K562 (cell line): ENCODE measurements around the gene ZNF593OS. TPM values are rescaled to one million over a fixed set of nuclear protein-coding genes. Genes with fewer than 3 reads are reported as not detected.

Experiments used
- ATF1 ChIP-seq, 2 experiments: fragments of 450-650 bp in 1 of 2; IDR thresholded peaks; 2 replicates each; pipeline ENCODE4 v1.6.1; 2016; ENCODE audit warnings: missing compliant biosample characterization in 1 of 2, missing genetic modification characterization in 1 of 2
- BRD4 ChIP-seq: fragments of 200-600 bp; sonication (generic); IDR thresholded peaks from 2 replicates; pipeline ENCODE4 v1.6.1; 2017; ENCODE audit warnings: inconsistent platforms
- HDAC3 ChIP-seq: fragments of 450-650 bp; IDR thresholded peaks from 2 replicates; pipeline ENCODE4 v1.6.1; 2018; ENCODE audit warnings: borderline replicate concordance, mild to moderate bottlenecking, moderate library complexity; ENCODE audit not compliant: partially characterized antibody
- MBD2 ChIP-seq: sonication (generic); IDR thresholded peaks from 2 replicates; pipeline ENCODE4 v1.6.1; 2016; ENCODE audit warnings: low read depth, borderline replicate concordance
- PCBP2 ChIP-seq: fragments of 200-400 bp; formaldehyde crosslinking; IDR thresholded peaks from 2 replicates; pipeline ENCODE4 v1.6.1; 2018; ENCODE audit warnings: low read length, low read depth, mild to moderate bottlenecking, moderate library complexity; ENCODE audit not compliant: poor library complexity, severe bottlenecking
- RCOR1 ChIP-seq, 2 experiments: IDR thresholded peaks; 2 replicates each; pipeline ENCODE4 v1.6.1; 2012; ENCODE audit warnings: low read depth in 2 of 2, low read length in 2 of 2, borderline replicate concordance in 1 of 2, improper control_type of control experiment in 1 of 2
- SOX6 ChIP-seq: fragments of 450-650 bp; IDR thresholded peaks from 2 replicates; pipeline ENCODE4 v1.6.1; 2014; ENCODE audit warnings: mild to moderate bottlenecking
- SRSF9 ChIP-seq: fragments of 200-400 bp; formaldehyde crosslinking; IDR thresholded peaks from 2 replicates; pipeline ENCODE4 v1.6.1; 2017; ENCODE audit warnings: low read depth, low read length, borderline replicate concordance
- ZSCAN32 ChIP-seq: fragments of 450-650 bp; formaldehyde crosslinking; IDR thresholded peaks from 2 replicates; pipeline ENCODE4 v1.4.0; 2020; ENCODE audit warnings: mild to moderate bottlenecking, moderate library complexity
- polyA plus RNA-seq, 8 experiments: library from polyadenylated mRNA; depleted of rRNA in 4 of 8; stranded (reverse) in 5 of 8; unstranded in 3 of 8; fragments of >200 nt; fragmentation: Nextera tagmentation in 2 of 8; fragmentation: Illumina TruSeq in 1 of 8; extraction: Ambion mirVana in 2 of 8; extraction: Trizol in 1 of 8; gene quantifications; 2 replicates each; pipeline versions ENCODE4 v1.2.1 to v1.2.3, GENCODE V29; 2011 to 2014; ENCODE audit warnings: inconsistent platforms in 1 of 8, missing spikeins in 1 of 8
- total RNA-seq, 7 experiments: library from RNA; depleted of rRNA in 6 of 7; stranded (reverse); fragments of >200 nt in 6 of 7; fragmentation: Illumina TruSeq in 2 of 7; extraction: Trizol in 2 of 7; gene quantifications; 2 replicates each; pipeline versions ENCODE4 v1.2.1 to v1.2.3, GENCODE V29; 2011 to 2021; ENCODE audit warnings: low replicate concordance in 1 of 7
- TF ChIP-seq, protein P1 (sequence below), 2 experiments: fragments of 450-650 bp; IDR thresholded peaks; 2 replicates each; pipeline ENCODE4 v1.6.1; 2016; ENCODE audit warnings: mild to moderate bottlenecking in 2 of 2, borderline replicate concordance in 1 of 2, low read depth in 1 of 2, moderate library complexity in 1 of 2
- TF ChIP-seq, protein P2 (sequence below): fragments of 450-650 bp; IDR thresholded peaks from 2 replicates; pipeline ENCODE4 v1.6.1; 2017; ENCODE audit warnings: mild to moderate bottlenecking, moderate library complexity
- TF ChIP-seq, protein P3 (sequence below): sonication (generic); IDR thresholded peaks from 2 replicates; pipeline ENCODE4 v1.6.1; 2016
- TF ChIP-seq, protein P4 (sequence below): fragments of 250-450 bp; sonication (Bioruptor Pico); IDR thresholded peaks from 2 replicates; pipeline ENCODE4 v1.8.0; 2022; ENCODE audit warnings: inconsistent platforms

Gene ZNF593OS
- total and polyA plus RNA-seq, 9 of the 15 experiments (the other 6 are each of a cell fraction or from before 2014, with no cell fraction given) = 0.24 to 0.27 TPM; not detected in 7

DNA sequence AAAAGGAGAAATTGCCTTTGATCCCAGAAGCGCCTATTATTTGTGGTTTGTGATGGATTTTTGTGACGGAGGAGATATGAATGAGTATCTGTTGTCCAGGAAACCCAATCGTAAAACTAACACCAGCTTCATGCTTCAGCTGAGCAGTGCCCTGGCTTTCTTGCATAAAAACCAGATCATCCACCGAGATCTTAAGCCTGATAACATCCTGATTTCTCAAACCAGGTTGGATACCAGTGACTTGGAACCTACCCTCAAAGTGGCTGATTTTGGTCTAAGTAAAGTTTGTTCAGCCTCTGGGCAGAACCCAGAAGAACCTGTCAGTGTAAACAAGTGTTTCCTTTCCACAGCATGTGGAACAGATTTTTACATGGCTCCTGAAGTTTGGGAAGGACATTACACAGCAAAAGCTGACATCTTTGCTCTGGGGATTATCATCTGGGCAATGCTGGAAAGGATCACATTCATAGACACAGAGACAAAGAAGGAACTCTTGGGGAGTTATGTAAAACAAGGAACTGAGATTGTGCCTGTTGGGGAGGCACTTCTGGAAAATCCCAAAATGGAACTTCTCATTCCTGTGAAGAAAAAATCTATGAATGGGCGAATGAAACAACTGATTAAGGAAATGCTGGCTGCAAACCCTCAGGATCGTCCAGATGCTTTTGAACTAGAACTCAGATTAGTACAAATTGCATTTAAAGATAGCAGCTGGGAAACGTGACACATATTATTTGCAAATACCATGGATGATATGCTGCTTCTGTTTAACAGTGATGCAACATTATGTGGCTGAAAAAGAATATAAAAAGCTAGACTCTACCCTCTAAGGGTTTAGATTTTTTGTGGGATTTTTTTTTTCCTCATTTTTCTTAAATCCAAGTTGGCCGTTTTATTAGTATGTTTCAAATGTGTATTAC lies 49.5 kb downstream of the ZNF593OS start (continued):
- TF ChIP-seq, protein P1, sequence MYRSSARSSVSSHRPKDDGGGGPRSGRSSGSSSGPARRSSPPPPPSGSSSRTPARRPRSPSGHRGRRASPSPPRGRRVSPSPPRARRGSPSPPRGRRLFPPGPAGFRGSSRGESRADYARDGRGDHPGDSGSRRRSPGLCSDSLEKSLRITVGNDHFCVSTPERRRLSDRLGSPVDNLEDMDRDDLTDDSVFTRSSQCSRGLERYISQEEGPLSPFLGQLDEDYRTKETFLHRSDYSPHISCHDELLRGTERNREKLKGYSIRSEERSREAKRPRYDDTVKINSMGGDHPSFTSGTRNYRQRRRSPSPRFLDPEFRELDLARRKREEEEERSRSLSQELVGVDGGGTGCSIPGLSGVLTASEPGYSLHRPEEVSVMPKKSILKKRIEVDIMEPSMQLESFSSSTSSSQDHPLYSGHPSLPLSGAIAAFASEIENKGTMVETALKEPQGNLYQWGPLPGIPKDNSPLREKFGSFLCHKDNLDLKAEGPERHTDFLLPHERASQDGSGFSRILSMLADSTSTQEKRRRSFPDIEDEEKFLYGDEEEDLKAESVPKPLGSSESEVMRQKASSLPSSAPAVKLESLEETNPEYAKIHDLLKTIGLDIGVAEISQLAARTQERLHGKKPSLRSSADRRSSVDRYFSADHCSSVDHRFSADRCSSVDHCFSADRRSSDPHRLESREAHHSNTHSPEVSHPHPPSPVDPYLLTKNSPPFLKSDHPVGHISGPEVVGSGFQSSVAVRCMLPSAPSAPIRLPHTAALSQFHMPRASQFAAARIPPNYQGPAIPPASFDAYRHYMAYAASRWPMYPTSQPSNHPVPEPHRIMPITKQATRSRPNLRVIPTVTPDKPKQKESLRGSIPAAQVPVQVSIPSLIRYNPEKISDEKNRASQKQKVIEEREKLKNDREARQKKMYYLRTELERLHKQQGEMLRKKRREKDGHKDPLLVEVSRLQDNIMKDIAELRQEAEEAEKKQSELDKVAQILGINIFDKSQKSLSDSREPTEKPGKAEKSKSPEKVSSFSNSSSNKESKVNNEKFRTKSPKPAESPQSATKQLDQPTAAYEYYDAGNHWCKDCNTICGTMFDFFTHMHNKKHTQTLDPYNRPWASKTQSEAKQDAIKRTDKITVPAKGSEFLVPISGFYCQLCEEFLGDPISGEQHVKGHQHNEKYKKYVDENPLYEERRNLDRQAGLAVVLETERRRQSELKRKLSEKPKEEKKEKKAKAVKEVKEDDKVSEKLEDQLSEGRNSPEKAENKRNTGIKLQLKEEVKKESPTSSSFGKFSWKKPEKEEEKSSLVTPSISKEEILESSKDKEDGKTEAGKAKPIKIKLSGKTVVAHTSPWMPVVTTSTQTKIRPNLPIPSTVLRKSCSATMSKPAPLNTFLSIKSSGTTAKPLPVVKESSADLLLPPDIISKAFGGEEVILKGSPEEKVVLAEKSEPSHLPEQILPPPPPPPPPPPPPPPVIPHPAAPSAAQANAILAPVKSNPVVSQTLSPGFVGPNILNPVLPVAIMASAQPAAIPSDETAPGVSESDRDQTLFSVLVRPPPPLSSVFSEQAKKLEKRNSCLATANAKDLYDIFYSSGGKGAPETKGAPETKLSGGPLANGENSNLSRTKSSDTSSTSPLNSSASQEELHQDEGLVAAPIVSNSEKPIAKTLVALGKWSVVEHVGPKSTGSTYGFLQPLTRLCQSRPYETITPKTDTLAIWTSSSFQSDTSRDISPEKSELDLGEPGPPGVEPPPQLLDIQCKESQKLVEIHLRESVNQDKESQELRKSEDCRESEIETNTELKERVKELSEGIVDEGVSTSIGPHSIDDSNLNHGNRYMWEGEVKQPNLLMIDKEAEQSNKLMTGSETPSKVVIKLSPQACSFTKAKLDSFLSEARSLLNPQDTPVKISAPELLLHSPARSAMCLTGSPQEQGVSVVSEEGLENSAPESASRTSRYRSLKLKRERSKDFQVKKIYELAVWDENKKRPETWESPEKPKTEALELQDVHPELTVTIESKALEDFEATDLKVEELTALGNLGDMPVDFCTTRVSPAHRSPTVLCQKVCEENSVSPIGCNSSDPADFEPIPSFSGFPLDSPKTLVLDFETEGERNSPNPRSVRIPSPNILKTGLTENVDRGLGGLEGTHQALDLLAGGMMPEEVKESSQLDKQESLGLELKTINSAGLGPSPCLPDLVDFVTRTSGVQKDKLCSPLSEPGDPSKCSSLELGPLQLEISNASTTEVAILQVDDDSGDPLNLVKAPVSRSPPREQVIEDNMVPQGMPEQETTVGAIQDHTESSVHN (IDR thresholded peaks at IDR 0.05; ENCODE audit: borderline replicate concordance in 1 of 2, low read depth in 1 of 2) = peak in 1 of 2 experiments; percentile 52; a peak in 1 of 4 replicates
- TF ChIP-seq SOX6 = peak; percentile 83
- no peak for TF ChIP-seq SRSF9
- TF ChIP-seq RCOR1 (IDR thresholded peaks at IDR 0.05; ENCODE audit: borderline replicate concordance in 1 of 2, low read depth in 2 of 2, low read length in 2 of 2) = peak in 1 of 2 experiments; percentile 53; a peak in 1 of 4 replicates
- TF ChIP-seq MBD2 = no peak
- TF ChIP-seq, protein P2, sequence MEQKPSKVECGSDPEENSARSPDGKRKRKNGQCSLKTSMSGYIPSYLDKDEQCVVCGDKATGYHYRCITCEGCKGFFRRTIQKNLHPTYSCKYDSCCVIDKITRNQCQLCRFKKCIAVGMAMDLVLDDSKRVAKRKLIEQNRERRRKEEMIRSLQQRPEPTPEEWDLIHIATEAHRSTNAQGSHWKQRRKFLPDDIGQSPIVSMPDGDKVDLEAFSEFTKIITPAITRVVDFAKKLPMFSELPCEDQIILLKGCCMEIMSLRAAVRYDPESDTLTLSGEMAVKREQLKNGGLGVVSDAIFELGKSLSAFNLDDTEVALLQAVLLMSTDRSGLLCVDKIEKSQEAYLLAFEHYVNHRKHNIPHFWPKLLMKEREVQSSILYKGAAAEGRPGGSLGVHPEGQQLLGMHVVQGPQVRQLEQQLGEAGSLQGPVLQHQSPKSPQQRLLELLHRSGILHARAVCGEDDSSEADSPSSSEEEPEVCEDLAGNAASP = no peak
- peak; percentile 35; the same call in 1 of the 2 replicates for TF ChIP-seq BRD4
- TF ChIP-seq, protein P3, sequence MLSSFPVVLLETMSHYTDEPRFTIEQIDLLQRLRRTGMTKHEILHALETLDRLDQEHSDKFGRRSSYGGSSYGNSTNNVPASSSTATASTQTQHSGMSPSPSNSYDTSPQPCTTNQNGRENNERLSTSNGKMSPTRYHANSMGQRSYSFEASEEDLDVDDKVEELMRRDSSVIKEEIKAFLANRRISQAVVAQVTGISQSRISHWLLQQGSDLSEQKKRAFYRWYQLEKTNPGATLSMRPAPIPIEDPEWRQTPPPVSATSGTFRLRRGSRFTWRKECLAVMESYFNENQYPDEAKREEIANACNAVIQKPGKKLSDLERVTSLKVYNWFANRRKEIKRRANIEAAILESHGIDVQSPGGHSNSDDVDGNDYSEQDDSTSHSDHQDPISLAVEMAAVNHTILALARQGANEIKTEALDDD = peak; percentile 59; the same call in 1 of the 2 replicates
- no peak for TF ChIP-seq ATF1 (CRISPR knock-in tag; IDR thresholded peaks at IDR 0.05)
- 0 out of 2 replicates have a peak, but pooled peaks have one; percentile 16 for TF ChIP-seq ATF1 (tag; IDR thresholded peaks at IDR 0.05)
- TF ChIP-seq ZSCAN32 (CRISPR knock-in tag) = no peak
- no peak for TF ChIP-seq HDAC3
- TF ChIP-seq, protein P4, sequence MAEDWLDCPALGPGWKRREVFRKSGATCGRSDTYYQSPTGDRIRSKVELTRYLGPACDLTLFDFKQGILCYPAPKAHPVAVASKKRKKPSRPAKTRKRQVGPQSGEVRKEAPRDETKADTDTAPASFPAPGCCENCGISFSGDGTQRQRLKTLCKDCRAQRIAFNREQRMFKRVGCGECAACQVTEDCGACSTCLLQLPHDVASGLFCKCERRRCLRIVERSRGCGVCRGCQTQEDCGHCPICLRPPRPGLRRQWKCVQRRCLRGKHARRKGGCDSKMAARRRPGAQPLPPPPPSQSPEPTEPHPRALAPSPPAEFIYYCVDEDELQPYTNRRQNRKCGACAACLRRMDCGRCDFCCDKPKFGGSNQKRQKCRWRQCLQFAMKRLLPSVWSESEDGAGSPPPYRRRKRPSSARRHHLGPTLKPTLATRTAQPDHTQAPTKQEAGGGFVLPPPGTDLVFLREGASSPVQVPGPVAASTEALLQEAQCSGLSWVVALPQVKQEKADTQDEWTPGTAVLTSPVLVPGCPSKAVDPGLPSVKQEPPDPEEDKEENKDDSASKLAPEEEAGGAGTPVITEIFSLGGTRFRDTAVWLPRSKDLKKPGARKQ = no peak
- TF ChIP-seq PCBP2 = no peak
